ENCODE measurements around the gene CACNB4. TPM values are rescaled to one million over a fixed set of nuclear protein-coding genes. Genes with fewer than 3 reads are reported as not detected.

Gene CACNB4
- total and polyA plus RNA-seq, 9 of the 15 experiments (the other 6 are each of a cell fraction or from before 2014, with no cell fraction given) = 0.01 to 0.20 (median 0.04) TPM; not detected in 1

DNA sequence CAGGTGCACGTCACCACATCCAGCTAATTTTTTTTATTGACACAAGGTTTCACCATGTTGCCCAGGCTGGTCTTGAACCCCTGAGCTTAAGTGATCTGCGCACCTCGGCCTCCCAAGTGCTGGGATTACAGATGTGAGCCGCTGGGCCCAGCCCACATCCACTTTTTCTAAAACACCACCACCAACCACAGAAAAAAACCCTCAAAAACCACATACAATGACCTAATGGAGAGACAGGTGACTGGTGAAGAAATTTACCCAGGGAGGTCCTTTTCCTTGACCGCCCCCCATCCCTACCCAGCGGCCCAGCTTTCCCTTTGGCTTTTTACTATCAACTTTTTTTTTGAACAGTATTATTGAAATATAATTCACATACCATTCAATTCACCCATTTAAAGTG lies 47.9 kb downstream of the CACNB4 start (continued):
- TF ChIP-seq, protein P1, sequence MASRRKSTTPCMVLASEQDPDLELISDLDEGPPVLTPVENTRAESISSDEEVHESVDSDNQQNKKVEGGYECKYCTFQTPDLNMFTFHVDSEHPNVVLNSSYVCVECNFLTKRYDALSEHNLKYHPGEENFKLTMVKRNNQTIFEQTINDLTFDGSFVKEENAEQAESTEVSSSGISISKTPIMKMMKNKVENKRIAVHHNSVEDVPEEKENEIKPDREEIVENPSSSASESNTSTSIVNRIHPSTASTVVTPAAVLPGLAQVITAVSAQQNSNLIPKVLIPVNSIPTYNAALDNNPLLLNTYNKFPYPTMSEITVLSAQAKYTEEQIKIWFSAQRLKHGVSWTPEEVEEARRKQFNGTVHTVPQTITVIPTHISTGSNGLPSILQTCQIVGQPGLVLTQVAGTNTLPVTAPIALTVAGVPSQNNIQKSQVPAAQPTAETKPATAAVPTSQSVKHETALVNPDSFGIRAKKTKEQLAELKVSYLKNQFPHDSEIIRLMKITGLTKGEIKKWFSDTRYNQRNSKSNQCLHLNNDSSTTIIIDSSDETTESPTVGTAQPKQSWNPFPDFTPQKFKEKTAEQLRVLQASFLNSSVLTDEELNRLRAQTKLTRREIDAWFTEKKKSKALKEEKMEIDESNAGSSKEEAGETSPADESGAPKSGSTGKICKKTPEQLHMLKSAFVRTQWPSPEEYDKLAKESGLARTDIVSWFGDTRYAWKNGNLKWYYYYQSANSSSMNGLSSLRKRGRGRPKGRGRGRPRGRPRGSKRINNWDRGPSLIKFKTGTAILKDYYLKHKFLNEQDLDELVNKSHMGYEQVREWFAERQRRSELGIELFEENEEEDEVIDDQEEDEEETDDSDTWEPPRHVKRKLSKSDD (conservative IDR thresholded peaks at IDR 0.05; ENCODE audit: low read length) = no peak
- TF ChIP-seq MYNN (IDR thresholded peaks at IDR 0.05) (no peak), MYNN (CRISPR knock-in tag; IDR thresholded peaks at IDR 0.05) (no peak), ZFP1 (CRISPR knock-in tag; IDR thresholded peaks at IDR 0.05) (no peak), RBM15 (IDR thresholded peaks at IDR 0.05; ENCODE audit: insufficient read depth, low read length) (no peak)

DNA sequence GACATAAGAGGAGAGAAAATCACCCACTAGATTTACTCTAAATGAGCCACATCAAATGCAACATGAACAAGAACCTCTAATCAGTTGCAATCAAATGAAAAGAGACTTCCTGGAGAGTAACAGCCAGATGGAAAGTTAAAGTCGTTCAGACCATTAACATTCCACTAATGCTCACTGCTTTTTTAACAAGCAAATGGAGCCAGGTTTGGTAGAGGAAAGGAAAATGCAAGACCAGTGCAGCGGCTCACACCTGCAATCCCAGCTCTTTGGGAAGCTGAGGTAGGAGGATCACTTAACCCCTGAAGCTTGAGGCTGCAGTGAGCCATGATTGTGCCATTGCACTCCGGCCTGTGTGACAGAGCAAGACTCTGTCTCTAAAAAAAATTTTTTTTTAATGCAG lies 48.5 kb downstream of the CACNB4 start:
- Histone ChIP-seq H3K4me3 (no peak overlapping the region), H3K36me3 (ENCODE audit: control insufficient read depth, insufficient read depth, low read length) (no peaks in the 10 kb centered on the region), H3K79me2 (ENCODE audit: control insufficient read depth, insufficient read depth, low read length) (no peaks in the 10 kb centered on the region), H3K4me2 (ENCODE audit: insufficient read depth, low read length) (no peak overlapping the region), H3K27me3 (ENCODE audit: control insufficient read depth in 2 of 2, insufficient read depth in 2 of 2, low read length in 2 of 2) (peaks cover 2 to 22% of the 10 kb centered on the region in 2 experiments; a peak in 3 of 5 replicates), H3K9ac (ENCODE audit: insufficient read depth in 1 of 2, low read depth in 2 of 2, low read length in 2 of 2) (no peak overlapping the region), H2AFZ (ENCODE audit: low read depth, low read length) (no peak overlapping the region), H3K9me1 (ENCODE audit: control insufficient read depth, insufficient read depth, low read length) (no peaks in the 10 kb centered on the region), H3K4me1 (replicated peaks in 1 of 2; ENCODE audit: control insufficient read depth in 2 of 2, insufficient read depth in 2 of 2, low read length in 2 of 2) (no peaks in the 10 kb centered on the region), H3K9me3 (replicated peaks; ENCODE audit: control insufficient read depth, insufficient read depth, low read depth, low read length) (no peaks in the 10 kb centered on the region), H3K27ac (ENCODE audit: extremely low read depth, low read depth, low read length) (no peak overlapping the region), H4K20me1 (replicated peaks; ENCODE audit: control insufficient read depth, insufficient read depth, low read length) (no peaks in the 10 kb centered on the region)
- DNase-seq (ENCODE audit: extremely low read depth in 1 of 4, low spot score in 3 of 4) (no peak), FAIRE-seq (no peak), ATAC-seq (no peak)
- BruUV-seq (replicated peaks) = no TSS peak
- ChIA-PET CTCF (ENCODE audit: low intra/inter-chr PET ratio) (no interaction called here), POLR2A (no interaction called here)
- intact Hi-C loops (cut with micrococcal nuclease) (no loop called here), in situ Hi-C loops (cut with MboI) (loop anchor here (25.0 kb wide), 1 partner anchor 1462 kb away; no protein-coding TSS in a partner anchor)
- WGBS (ENCODE audit: insufficient coverage, low coverage, missing lambda C conversion rate) = 0% methylated on average over 3 of the region's 3 CpGs
- TF ChIP-seq, protein P2, sequence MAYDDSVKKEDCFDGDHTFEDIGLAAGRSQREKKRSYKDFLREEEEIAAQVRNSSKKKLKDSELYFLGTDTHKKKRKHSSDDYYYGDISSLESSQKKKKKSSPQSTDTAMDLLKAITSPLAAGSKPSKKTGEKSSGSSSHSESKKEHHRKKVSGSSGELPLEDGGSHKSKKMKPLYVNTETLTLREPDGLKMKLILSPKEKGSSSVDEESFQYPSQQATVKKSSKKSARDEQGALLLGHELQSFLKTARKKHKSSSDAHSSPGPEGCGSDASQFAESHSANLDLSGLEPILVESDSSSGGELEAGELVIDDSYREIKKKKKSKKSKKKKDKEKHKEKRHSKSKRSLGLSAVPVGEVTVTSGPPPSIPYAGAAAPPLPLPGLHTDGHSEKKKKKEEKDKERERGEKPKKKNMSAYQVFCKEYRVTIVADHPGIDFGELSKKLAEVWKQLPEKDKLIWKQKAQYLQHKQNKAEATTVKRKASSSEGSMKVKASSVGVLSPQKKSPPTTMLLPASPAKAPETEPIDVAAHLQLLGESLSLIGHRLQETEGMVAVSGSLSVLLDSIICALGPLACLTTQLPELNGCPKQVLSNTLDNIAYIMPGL (CRISPR knock-in tag; IDR thresholded peaks at IDR 0.05) = no peak
- TF ChIP-seq, protein P3, sequence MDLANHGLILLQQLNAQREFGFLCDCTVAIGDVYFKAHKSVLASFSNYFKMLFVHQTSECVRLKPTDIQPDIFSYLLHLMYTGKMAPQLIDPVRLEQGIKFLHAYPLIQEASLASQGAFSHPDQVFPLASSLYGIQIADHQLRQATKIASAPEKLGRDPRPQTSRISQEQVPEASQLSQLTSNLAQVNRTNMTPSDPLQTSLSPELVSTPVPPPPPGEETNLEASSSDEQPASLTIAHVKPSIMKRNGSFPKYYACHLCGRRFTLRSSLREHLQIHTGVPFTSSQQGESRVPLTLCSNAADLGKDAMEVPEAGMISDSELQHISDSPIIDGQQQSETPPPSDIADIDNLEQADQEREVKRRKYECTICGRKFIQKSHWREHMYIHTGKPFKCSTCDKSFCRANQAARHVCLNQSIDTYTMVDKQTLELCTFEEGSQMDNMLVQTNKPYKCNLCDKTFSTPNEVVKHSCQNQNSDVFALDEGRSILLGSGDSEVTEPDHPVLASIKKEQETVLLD (IDR thresholded peaks at IDR 0.05) = no peak
- TF ChIP-seq, protein P4, sequence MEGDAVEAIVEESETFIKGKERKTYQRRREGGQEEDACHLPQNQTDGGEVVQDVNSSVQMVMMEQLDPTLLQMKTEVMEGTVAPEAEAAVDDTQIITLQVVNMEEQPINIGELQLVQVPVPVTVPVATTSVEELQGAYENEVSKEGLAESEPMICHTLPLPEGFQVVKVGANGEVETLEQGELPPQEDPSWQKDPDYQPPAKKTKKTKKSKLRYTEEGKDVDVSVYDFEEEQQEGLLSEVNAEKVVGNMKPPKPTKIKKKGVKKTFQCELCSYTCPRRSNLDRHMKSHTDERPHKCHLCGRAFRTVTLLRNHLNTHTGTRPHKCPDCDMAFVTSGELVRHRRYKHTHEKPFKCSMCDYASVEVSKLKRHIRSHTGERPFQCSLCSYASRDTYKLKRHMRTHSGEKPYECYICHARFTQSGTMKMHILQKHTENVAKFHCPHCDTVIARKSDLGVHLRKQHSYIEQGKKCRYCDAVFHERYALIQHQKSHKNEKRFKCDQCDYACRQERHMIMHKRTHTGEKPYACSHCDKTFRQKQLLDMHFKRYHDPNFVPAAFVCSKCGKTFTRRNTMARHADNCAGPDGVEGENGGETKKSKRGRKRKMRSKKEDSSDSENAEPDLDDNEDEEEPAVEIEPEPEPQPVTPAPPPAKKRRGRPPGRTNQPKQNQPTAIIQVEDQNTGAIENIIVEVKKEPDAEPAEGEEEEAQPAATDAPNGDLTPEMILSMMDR (IDR thresholded peaks at IDR 0.05 in 2 of 3, conservative IDR thresholded peaks at IDR 0.05 in 1 of 3; ENCODE audit: insufficient read depth in 2 of 3, low read depth in 1 of 3, low read length in 3 of 3) = no peak
- TF ChIP-seq SMAD2 (IDR thresholded peaks at IDR 0.05; ENCODE audit: low read depth, low read length) = no peak
- no peak for TF ChIP-seq NFIX (CRISPR knock-in tag; IDR thresholded peaks at IDR 0.05; ENCODE audit: low read depth)

Data from K562 (cell line).